ENCODE measurements around the gene TMEM130.

Gene TMEM130

GRCh38 chr7:98887038-98887437 lies 17.2 kb upstream of the TMEM130 start:
- TF ChIP-seq, protein P1, sequence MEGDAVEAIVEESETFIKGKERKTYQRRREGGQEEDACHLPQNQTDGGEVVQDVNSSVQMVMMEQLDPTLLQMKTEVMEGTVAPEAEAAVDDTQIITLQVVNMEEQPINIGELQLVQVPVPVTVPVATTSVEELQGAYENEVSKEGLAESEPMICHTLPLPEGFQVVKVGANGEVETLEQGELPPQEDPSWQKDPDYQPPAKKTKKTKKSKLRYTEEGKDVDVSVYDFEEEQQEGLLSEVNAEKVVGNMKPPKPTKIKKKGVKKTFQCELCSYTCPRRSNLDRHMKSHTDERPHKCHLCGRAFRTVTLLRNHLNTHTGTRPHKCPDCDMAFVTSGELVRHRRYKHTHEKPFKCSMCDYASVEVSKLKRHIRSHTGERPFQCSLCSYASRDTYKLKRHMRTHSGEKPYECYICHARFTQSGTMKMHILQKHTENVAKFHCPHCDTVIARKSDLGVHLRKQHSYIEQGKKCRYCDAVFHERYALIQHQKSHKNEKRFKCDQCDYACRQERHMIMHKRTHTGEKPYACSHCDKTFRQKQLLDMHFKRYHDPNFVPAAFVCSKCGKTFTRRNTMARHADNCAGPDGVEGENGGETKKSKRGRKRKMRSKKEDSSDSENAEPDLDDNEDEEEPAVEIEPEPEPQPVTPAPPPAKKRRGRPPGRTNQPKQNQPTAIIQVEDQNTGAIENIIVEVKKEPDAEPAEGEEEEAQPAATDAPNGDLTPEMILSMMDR (IDR thresholded peaks at IDR 0.05; ENCODE audit: low read depth, low read length), result no peak
- no peak for DNase-seq (ENCODE audit: extremely low read depth, low read depth)

GRCh38 chr7:98884416-98884815 lies 14.6 kb upstream of the TMEM130 start:
- TF ChIP-seq, protein P1 (IDR thresholded peaks at IDR 0.05; ENCODE audit: low read depth, low read length), result no peak
- DNase-seq (ENCODE audit: extremely low read depth, low read depth), result no peak

- DNase-seq (ENCODE audit: extremely low read depth, low read depth), result no peak
- TF ChIP-seq, protein P1 (IDR thresholded peaks at IDR 0.05; ENCODE audit: low read depth, low read length), result no peak
Observed at GRCh38 chr7:98881561-98882315, 11.9 kb upstream of the TMEM130 start.

- TF ChIP-seq, protein P1 (IDR thresholded peaks at IDR 0.05; ENCODE audit: low read depth, low read length), result no peak
- no peak for DNase-seq (ENCODE audit: extremely low read depth, low read depth)
Observed at GRCh38 chr7:98880485-98880884, 10.7 kb upstream of the TMEM130 start.

GRCh38 chr7:98879979-98880315 lies 10.1 kb upstream of the TMEM130 start:
- DNase-seq (ENCODE audit: extremely low read depth, low read depth), result no peak
- TF ChIP-seq, protein P1 (IDR thresholded peaks at IDR 0.05; ENCODE audit: low read depth, low read length), result no peak

- TF ChIP-seq, protein P1 (IDR thresholded peaks at IDR 0.05; ENCODE audit: low read depth, low read length), result no peak; the same call in 1 of the 2 replicates
- no peak for DNase-seq (ENCODE audit: extremely low read depth, low read depth)
Observed at GRCh38 chr7:98879198-98879978, 9.6 kb upstream of the TMEM130 start.

Measured in AG09319 (cell line).